CD14-positive monocyte (primary cell): ENCODE results near the gene ABCA2. TPM values are rescaled to one million over a fixed set of nuclear protein-coding genes. Genes with fewer than 3 reads are reported as not detected.

ENCODE experiments used
- DNase-seq, 3 donors: peaks; one replicate each; pipeline ENCODE4 v3.0.0-alpha.2; 2011 to 2022
- H2AFZ ChIP-seq: 2 replicates; pipeline ENCODE4 v1.6.0; 2012; ENCODE audit warnings: mild to moderate bottlenecking, low read depth, low read length, inconsistent platforms; ENCODE audit not compliant: insufficient read depth, poor library complexity, severe bottlenecking
- H3K27ac ChIP-seq, 2 donors: 1 replicate in 1 of 2; 2 replicates in 1 of 2; pipeline ENCODE4 v1.5.1; 2012 to 2013; ENCODE audit warnings: low read length in 2 of 2, control low read depth in 1 of 2, inconsistent platforms in 1 of 2, low read depth in 1 of 2, mild to moderate bottlenecking in 1 of 2
- H3K27me3 ChIP-seq, 2 donors: one replicate each; pipeline versions ENCODE4 v1.6.0 to v1.6.1; 2011 to 2013; ENCODE audit warnings: low read length in 2 of 2; ENCODE audit not compliant: control insufficient read depth in 2 of 2, insufficient read depth in 2 of 2
- H3K36me3 ChIP-seq, 2 donors: replicated peaks in 1 of 2; 1 replicate in 1 of 2; 2 replicates in 1 of 2; pipeline versions ENCODE4 v1.5.1 to v1.6.1; 2012 to 2013; ENCODE audit warnings: low read length in 2 of 2, control low read depth in 1 of 2, inconsistent platforms in 1 of 2, mild to moderate bottlenecking in 1 of 2; ENCODE audit not compliant: insufficient read depth in 2 of 2, control insufficient read depth in 1 of 2
- H3K4me1 ChIP-seq, 2 donors: 1 replicate in 1 of 2; 2 replicates in 1 of 2; pipeline versions ENCODE4 v1.5.1 to v1.6.1; 2012 to 2013; ENCODE audit warnings: low read length in 2 of 2, control low read depth in 1 of 2, inconsistent platforms in 1 of 2, mild to moderate bottlenecking in 1 of 2, moderate library complexity in 1 of 2; ENCODE audit not compliant: insufficient read depth in 2 of 2, control insufficient read depth in 1 of 2
- H3K4me2 ChIP-seq: replicated peaks from 2 replicates; pipeline ENCODE3; 2012; ENCODE audit warnings: low read length, moderate library complexity, mild to moderate bottlenecking; ENCODE audit not compliant: poor library complexity, severe bottlenecking; ENCODE audit errors: extremely low read depth
- H3K4me3 ChIP-seq, 3 experiments: fragments of 200-600 bp in 1 of 3; sonication (generic) in 1 of 3; replicated peaks in 1 of 3; 1 replicate in 2 of 3; 2 replicates in 1 of 3; pipeline ENCODE4 v1.5.1; 2011 to 2013; ENCODE audit warnings: low read length in 3 of 3, mild to moderate bottlenecking in 3 of 3, control low read depth in 2 of 3, low read depth in 2 of 3, inconsistent platforms in 1 of 3, moderate library complexity in 1 of 3
- H3K79me2 ChIP-seq: 2 replicates; pipeline ENCODE4 v1.6.0; 2012; ENCODE audit warnings: mild to moderate bottlenecking, control low read depth, inconsistent platforms, low read length, moderate library complexity; ENCODE audit not compliant: insufficient read depth
- H3K9ac ChIP-seq: 2 replicates; pipeline ENCODE4 v1.6.0; 2017; ENCODE audit warnings: low read length, mild to moderate bottlenecking; ENCODE audit not compliant: insufficient read depth, poor library complexity, severe bottlenecking
- H3K9me3 ChIP-seq, 2 donors: replicated peaks in 1 of 2; 1 replicate in 1 of 2; 2 replicates in 1 of 2; pipeline versions ENCODE4 v1.5.1 to v1.6.1; 2012 to 2013; ENCODE audit warnings: low read length in 2 of 2, control low read depth in 1 of 2; ENCODE audit not compliant: control insufficient read depth in 1 of 2, insufficient read depth in 1 of 2
- H4K20me1 ChIP-seq: 2 replicates; pipeline ENCODE4 v1.6.0; 2012; ENCODE audit warnings: mild to moderate bottlenecking, low read length, control low read depth, moderate library complexity; ENCODE audit not compliant: insufficient read depth
- H3K27ac Mint-ChIP-seq, 7 donors: one replicate each; pipeline ENCODE4 v1.8.0; 2020; ENCODE audit warnings: mild to moderate bottlenecking in 7 of 7, mixed read lengths in 7 of 7, moderate library complexity in 6 of 7, inconsistent platforms in 2 of 7
- H3K27me3 Mint-ChIP-seq, 3 donors: one replicate each; pipeline ENCODE4 v1.8.0; 2021 to 2022; ENCODE audit warnings: low read depth in 3 of 3, mild to moderate bottlenecking in 3 of 3, mixed read lengths in 3 of 3, moderate library complexity in 3 of 3, inconsistent platforms in 1 of 3
- H3K36me3 Mint-ChIP-seq, 2 donors: one replicate each; pipeline ENCODE4 v1.8.0; 2020; ENCODE audit warnings: mixed read lengths in 2 of 2, inconsistent platforms in 1 of 2, mild to moderate bottlenecking in 1 of 2
- H3K4me1 Mint-ChIP-seq: one replicate; pipeline ENCODE4 v1.8.0; 2020; ENCODE audit warnings: mild to moderate bottlenecking, mixed read lengths
- H3K4me3 Mint-ChIP-seq, 2 donors: one replicate each; pipeline ENCODE4 v1.8.0; 2020; ENCODE audit warnings: mild to moderate bottlenecking in 2 of 2, mixed read lengths in 2 of 2, moderate library complexity in 1 of 2
- H3K9me3 Mint-ChIP-seq, 7 donors: one replicate each; pipeline ENCODE4 v1.8.0; 2020 to 2022; ENCODE audit warnings: mixed read lengths in 7 of 7, mild to moderate bottlenecking in 6 of 7, moderate library complexity in 6 of 7, inconsistent platforms in 2 of 7
- WGBS: methylation state at CpG from one replicate; pipeline ENCODE4 v1.1.5; 2013; ENCODE audit warnings: missing lambda C conversion rate; ENCODE audit not compliant: insufficient coverage; 5-methylcytosine and 5-hydroxymethylcytosine counted together
- intact Hi-C, 2 donors: fragments of 100-400 bp; cut with micrococcal nuclease; formaldehyde crosslinking; loops; one replicate each; pipeline versions ENCODE4 v1.15.0 to v1.15.1; 2023
- polyA plus RNA-seq, 3 donors: library from polyadenylated mRNA; depleted of rRNA in 1 of 3; unstranded in 2 of 3; stranded (reverse) in 1 of 3; fragments of 300-500 nt in 2 of 3; fragments of >200 nt in 1 of 3; fragmentation: Illumina TruSeq in 2 of 3; gene quantifications; 1 replicate in 2 of 3; 2 replicates in 1 of 3; pipeline ENCODE4 v1.2.3, GENCODE V29; 2012 to 2021
- TF ChIP-seq, protein P1 (sequence below): fragments of 200-600 bp; IDR thresholded peaks from one replicate; pipeline ENCODE4 v1.8.0; 2022; ENCODE audit warnings: antibody characterized with exemption, mild to moderate bottlenecking

The ABCA2 gene
- polyA plus RNA-seq, 3 donors = 0.18 to 30.7 (median 0.40) TPM

DNA sequence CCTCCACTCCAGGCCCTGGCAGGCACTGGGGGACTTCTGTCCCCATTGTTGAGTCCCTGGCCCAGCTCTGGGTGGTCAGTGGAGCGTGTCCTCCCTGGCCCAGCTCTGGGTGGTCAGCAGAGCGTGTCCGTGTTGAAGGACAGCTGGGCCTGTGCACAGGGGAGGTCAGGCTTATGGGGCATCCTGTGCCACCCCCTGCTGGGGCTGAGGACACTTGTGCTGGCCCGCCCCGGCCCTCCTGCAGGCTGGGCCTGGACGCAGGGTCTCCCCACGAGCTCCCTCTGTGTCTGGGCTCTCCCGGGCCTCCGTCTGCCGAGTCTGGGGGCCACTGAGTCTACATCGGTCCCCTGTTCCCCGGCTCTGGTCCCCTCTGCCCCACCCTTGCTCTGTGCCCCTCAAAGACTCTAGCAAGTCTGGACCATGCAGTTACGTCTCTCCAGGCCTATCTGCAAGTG lies 20.2 kb downstream of the ABCA2 start:
- peaks cover 4 to 16% (median 7%) of the 10 kb centered on the region in 7 donors for H3K9me3 Mint-ChIP-seq
- H3K4me3 Mint-ChIP-seq = no peak overlapping the region
- 92% methylated on average over 13 of the region's 13 CpGs for WGBS
- H3K79me2 ChIP-seq = no peaks in the 10 kb centered on the region
- H3K9ac ChIP-seq = no peak overlapping the region
- no peak overlapping the region for H3K27ac ChIP-seq
- no peaks in the 10 kb centered on the region for H3K4me1 ChIP-seq
- H4K20me1 ChIP-seq = no peaks in the 10 kb centered on the region
- TF ChIP-seq, protein P1, sequence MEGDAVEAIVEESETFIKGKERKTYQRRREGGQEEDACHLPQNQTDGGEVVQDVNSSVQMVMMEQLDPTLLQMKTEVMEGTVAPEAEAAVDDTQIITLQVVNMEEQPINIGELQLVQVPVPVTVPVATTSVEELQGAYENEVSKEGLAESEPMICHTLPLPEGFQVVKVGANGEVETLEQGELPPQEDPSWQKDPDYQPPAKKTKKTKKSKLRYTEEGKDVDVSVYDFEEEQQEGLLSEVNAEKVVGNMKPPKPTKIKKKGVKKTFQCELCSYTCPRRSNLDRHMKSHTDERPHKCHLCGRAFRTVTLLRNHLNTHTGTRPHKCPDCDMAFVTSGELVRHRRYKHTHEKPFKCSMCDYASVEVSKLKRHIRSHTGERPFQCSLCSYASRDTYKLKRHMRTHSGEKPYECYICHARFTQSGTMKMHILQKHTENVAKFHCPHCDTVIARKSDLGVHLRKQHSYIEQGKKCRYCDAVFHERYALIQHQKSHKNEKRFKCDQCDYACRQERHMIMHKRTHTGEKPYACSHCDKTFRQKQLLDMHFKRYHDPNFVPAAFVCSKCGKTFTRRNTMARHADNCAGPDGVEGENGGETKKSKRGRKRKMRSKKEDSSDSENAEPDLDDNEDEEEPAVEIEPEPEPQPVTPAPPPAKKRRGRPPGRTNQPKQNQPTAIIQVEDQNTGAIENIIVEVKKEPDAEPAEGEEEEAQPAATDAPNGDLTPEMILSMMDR = no peak
- peaks cover 3% of the 10 kb centered on the region for H3K4me1 Mint-ChIP-seq
- H2AFZ ChIP-seq = no peak overlapping the region
- H3K27me3 ChIP-seq = no peaks in the 10 kb centered on the region
- intact Hi-C loops = no loop called here
- peaks cover 0 to 10% of the 10 kb centered on the region in 2 donors for H3K9me3 ChIP-seq
- no peak for DNase-seq
- H3K27me3 Mint-ChIP-seq = peaks cover 5 to 8% (median 6%) of the 10 kb centered on the region in 3 donors
- H3K36me3 ChIP-seq = no peaks in the 10 kb centered on the region
- H3K4me2 ChIP-seq = no peak overlapping the region
- no peak overlapping the region for H3K4me3 ChIP-seq
- peaks cover 4 to 15% of the 10 kb centered on the region in 2 donors for H3K36me3 Mint-ChIP-seq
- no peak overlapping the region for H3K27ac Mint-ChIP-seq

DNA sequence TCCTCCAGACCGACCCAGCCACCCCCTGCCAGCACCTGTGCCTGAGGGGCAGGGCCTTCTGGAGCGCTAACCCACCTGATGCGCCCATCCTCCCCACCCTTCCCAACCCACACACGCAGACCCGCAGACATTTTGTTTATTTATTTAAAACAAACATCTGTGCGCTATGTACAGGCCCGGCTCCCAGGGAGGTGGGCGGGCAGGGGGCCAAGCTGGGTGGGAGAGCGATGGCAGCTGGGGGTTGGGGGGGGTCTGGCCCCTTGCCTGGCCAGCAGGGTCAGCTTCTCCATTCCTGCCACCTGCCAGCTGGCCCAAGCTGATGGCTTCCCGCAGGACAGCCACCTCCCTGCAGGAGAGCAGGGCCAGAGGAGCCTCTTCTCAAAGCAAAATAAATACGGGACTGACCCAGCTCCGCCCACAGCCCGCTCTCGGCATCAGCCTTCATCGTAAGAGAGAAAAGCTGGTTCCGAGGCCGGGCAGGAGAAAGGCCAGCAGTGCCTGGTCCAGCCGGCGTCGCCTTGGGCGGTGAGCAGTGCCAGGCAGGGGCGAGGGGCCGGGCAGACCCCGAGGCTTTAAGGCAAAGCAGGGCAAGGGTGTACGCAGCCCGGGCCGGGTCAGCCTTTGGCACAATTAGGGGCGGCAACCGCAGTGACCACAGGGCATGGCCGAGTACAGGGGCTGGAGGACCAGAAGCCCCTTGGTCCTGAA lies 20.8 kb downstream of the ABCA2 start:
- no peaks in the 10 kb centered on the region for H3K27me3 ChIP-seq
- no peak overlapping the region for H3K9ac ChIP-seq
- DNase-seq = no peak
- Mint-ChIP-seq H3K9me3 (peaks cover 4 to 16% (median 7%) of the 10 kb centered on the region in 7 donors), H3K27ac (no peak overlapping the region), H3K4me3 (no peak overlapping the region), H3K27me3 (peaks cover 4 to 8% (median 5%) of the 10 kb centered on the region in 3 donors), H3K4me1 (peaks cover 3% of the 10 kb centered on the region), H3K36me3 (peaks cover 4 to 11% of the 10 kb centered on the region in 2 donors)
- H4K20me1 ChIP-seq = no peaks in the 10 kb centered on the region
- no peak overlapping the region for H3K4me2 ChIP-seq
- H3K4me3 ChIP-seq = no peak overlapping the region
- H2AFZ ChIP-seq = no peak overlapping the region
- H3K27ac ChIP-seq = no peak overlapping the region
- peaks cover 0 to under 1% of the 10 kb centered on the region in 2 donors for H3K4me1 ChIP-seq
- peaks cover 0 to 10% of the 10 kb centered on the region in 2 donors for H3K9me3 ChIP-seq
- TF ChIP-seq, protein P1 = no peak
- H3K79me2 ChIP-seq = no peaks in the 10 kb centered on the region
- intact Hi-C loops = no loop called here
- 93% methylated on average over 26 of the region's 30 CpGs for WGBS
- H3K36me3 ChIP-seq = no peaks in the 10 kb centered on the region
